Activated CD4-positive, alpha-beta T cell treated with anti-CD3 and anti-CD28 coated beads for 4 hours (primary cell): ENCODE data around the gene SETDB1.
A peak's percentile ranks its signal among the peaks of the same experiment; 100 is the strongest.

ENCODE experiments used
- DNase-seq, 2 donors: peaks; one replicate each; pipeline ENCODE4 v3.0.0-alpha.2; 2020

Gene SETDB1

DNA sequence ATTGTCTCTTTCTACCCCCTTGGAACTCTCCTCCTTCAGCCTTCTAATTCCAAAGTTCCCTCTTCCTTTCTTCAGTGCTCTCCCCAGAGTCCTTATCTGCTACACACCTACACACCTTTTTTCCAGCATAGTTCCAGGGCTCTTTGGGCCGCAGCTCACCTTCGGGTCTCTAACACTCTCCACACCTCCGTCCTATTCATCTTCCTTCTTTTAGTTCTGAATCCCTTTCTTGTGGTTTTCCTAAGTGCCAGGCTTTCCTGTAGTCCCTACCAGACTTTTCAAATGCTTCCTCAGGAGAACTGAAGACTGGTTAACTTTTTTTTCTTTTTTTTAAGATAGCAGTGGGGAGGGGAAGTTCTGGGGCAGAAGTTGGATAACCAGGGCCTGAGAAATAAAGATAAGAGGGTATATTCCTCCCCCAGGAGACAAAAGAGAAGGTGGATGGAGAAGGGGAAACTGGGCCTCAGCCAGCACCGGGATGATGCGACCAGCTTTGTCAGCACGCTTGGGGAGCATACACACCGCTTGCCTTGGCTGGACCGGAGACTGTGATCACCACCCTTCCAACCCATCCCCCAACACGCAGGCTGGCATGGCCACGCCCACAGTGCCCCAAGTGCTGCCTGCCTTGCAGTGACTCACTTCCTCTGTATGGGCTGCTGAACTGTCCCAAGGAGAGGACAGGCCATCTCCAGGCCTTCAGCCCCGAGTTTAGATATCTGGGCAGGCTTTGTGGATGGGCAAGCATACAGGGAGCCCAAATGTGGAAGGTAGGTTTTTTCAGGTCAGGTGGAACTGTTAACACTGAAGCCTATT is 50.9 kb downstream of the SETDB1 start:
- peak; percentile 65 to 72 for DNase-seq

DNA sequence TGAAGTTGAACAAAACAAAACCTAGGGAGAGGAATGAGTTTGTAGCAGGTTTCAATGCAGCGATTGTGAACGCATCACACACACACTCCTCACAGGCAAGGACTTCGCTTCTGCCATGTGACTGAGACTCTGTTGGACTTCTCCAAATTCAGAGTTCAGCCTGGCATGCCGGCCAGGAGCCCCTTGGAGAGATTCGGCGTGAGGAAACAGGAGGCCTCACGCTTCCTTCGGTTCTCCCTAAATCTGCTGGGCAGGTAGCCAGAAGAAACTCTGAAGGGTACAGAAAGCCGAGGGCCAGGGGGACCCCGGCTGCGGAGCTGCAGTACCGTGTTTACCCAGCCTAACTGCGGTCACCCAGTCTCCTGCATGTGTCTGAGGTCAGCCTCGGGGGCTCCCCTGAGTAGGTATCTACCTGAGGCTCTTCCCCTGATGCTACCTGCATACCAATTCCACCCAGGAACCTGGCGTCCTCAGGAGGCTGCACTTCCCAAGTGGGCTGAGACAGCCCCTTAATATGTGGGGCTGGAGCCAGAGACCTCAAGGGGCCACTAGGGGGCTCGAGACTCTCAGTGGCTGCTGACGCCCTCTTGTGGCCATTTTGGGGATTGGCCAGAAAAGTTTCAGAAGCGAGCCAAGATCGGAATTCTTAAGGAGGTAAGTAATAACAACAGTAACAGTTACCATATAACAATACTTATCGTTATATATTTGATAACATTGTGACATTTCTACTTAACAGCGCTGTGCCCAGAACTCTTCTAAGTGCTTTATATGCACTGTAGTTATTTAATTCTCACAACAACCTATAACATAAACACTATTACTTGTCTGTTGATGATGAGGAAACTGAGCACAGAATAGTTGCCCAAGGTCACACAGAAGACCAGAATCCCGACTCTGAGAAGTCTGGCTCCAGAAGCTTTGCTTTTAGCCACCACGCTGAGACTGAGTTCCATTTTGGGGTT is 53.2 kb downstream of the SETDB1 start:
- DNase-seq: peak; percentile 85 to 92

- no peak for DNase-seq
Observed at GRCh38 chr1:150981177-150981804, 55.1 kb downstream of the SETDB1 start.

DNA sequence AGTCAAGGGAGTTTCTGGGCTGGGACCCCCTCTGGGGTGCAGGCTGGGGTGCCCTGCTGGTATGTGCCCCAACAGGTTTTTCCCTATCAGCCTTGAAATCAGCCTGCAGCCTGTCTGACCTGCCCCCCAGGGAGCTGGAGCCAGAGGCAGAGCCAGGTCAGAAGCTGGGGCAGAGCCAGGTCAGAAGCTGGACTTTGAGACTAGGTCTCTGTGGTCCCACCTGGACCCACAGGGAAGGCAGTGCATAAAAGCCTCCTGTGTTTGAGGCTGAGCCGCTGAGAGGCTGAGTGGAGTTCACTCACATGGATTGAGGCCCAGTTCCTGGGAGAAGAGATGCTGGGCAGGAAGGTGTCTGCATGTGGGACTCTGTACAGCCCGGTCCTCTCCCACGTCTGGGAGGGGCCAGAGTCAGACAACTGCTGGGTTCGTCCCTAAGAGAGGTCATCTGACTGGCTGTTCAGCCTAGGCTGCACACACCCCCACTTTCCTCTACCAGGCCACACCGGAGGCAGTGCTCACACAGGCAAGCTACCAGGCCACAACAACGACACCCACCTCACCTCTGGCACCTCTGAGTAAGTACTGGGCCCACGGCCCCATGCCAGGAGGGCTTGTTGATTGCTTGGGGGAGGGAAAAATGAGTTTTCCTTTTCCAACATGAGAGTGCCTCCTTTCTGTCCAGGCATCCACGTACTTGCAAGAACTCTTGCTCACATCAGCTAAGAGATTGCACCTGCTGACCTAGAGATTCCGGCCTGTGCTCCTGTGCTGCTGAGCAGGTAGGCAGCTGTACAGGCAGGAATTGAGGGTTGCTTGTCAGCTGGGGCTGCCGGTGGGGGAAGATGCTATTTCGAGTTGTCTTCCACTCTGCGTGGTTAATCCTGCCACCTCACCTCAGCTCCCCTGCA is 55.9 kb downstream of the SETDB1 start, which contains the start of gene ANXA9:
TSS of gene ANXA9 (plus strand) at position 488 of the 908 bp plus-strand sequence. CDS start 814 bp downstream, outside the sequence.
- DNase-seq: no peak

DNA sequence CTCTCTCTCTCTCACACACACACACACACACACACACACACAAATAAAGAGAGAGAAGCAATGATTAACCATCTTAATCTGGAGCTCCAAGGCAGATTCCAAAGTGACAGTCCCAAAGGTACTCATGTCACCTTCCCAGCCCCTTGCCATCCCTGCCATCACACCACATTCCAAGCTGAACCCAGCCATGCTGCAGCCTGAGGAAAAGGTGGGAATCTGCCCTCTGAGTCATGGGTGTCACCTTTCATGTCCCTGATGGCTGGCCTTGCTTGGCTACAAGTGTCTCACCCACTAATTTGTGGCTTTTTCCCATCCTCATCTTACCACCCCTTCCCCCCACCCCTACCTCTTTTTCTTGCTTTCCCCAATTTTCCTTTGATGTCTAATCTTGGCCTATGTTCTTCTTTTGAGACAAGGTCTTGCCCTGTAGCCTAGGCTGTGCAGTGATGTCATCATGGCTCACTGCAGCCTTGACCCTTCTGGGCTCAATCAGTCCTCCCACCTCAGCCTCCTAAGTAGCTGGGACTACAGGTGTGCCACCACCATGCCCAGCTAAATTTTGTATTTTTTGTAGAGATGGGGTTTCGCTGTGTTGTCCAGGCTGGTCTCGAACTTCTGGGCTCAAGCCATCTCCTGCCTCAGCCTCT is 59.1 kb downstream of the SETDB1 start:
- no peak for DNase-seq

GRCh38 chr1:150987924-150988323 is 61.8 kb downstream of the SETDB1 start:
- DNase-seq: no peak

DNA sequence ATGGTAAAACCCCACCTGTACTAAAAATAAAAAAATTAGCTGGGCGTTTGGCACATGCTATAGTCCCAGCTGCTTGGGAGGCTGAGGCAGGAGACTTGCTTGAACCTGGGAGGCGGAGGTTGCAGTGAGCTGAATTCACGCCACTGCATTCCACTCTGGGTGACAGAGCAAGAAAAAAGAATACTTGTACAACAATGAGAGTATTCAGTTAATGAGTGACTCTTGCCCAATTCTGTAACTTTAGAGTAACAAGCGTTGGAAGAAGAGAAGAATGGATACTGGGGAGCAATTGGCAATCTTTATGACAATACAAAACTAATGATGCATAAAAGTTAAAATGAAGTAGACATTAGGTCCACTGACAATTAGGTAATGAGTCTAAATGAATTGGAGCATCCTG is 66.5 kb downstream of the SETDB1 start:
- no peak for DNase-seq

DNA sequence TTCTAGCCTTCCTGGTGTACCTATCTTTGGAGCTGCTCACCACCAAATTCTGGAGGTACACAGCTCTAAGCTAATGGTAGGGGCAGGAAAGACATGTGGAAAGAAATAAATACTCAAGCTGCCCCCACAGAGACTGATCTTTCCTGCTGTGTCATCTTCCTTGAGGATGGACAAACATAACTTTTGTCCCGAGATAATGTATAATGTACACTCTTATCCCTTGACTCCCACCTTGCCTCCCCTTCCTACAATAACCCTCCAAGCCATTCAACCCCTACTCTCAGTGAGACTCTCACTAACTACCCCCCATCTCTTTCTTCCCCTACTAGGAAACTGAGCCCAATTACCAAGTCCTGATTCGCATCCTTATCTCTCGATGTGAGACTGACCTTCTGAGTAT is 68.1 kb downstream of the SETDB1 start:
- no peak for DNase-seq

DNA sequence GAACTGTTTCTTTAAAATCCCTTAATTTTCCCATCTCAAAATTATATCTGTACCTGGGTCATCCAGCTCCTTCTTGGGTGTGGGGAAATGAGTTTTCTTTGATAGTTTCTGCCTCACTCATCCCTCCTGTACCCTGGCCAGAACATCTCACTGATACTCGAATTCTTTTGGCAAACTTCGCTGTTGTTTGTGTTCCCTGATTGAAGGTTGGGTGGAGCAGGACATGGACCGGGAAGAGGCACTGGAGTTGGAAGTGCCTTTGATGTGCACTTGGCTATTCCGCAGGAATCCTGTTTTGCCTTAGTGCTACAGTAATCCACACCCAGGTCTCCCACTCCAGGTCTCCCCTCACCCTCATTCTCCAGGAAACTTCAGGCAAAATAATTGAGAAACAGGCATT is 69.3 kb downstream of the SETDB1 start:
- no peak for DNase-seq

DNA sequence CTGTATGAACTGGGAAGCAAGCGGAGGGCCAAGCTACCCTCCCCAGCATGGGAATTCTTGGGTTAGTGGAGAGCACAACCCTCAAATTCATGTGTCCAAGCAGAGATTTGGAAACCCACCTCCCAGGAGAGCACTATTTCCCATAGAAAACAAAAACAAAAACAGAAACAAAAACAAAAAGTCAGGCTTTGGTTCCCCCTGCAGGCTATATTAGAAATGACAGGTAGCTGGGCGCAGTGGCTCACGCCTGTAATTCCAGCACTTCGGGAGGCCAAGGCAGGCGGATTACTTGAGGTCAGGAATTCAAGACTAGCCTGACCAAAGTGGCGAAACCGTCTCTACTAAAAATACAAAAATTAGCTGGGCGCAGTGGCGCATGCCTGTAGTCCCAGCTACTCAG is 69.7 kb downstream of the SETDB1 start:
- DNase-seq: peak in 1 of 2 donors; percentile 33

DNA sequence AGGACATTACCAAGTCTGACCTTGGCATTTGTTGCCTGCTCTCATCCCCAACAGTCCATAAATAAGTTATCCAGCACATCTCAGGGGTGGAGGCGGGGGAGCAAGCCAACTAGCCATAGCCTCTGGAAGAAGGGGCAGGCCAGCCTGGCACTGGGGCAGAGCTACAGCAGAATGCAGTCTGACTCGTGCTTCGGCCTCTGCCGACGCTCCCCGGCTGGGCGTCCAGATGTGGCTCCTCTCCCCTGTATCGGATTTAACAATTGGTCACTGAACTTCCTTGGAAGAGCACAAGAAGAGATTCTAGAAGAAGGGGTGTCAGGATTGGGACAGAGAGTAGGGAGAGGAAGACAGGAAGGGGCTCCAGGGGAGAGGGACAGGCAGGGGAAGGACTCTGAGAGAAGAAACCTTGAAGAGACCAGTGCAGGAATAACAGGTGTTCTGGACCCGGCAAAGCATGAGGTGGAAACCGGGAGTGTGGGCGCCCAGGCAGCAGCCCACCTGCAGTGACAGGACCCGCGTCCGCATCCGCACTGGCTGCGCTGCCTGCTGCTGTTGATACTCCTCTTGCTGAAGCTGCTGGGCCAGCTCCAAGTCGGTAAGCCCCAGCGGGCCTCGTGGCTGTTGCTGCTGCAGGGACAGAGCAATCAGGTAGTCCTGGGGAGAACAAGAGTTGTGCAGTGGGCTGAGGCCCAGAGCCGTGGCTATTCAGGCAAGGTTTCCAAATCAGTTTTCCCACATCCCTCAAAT is 71.1 kb downstream of the SETDB1 start:
- DNase-seq: no peak

DNA sequence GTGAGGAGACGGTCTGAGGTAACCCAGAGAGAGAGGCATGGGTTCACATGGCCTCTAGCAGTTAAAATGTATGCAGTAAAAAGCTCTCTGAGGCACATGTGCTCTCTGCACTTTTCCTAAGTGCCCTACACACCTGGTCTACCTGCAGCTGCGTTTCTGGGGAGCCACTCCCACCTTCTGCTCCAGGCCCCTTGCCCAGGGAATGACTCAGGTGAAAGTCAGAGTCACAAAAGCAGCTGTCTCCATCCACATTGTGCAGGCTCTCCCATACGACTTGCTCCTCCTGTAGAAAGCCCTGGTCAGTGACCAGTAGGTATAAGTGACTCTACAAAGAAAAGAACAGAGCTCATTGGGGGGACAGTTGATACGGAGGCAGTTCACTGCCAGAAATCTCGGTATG is 71.8 kb downstream of the SETDB1 start:
- no peak for DNase-seq

GRCh38 chr1:150999051-150999674 is 73.0 kb downstream of the SETDB1 start:
- DNase-seq: no peak

DNA sequence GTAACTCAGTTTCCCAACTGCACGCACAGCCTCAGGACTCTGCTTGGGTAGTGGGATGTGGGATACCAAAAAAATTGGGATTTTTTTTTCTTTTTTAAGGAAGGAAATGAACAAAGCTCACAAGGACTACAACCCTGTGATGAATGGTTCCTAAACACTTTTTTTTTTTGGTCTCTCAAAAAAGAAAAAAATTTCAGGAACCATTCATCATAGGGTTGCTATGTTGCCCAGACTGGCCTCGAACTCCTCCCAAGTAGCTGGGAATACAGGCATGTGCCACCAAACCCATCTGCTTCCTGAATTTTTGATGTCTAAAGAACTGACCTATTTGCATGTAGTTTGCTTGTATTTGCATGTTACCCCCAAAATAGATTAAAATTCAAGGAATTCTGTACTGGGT is 73.8 kb downstream of the SETDB1 start:
- DNase-seq: no peak

- DNase-seq: no peak
Observed at GRCh38 chr1:151000408-151000807, 74.2 kb downstream of the SETDB1 start.

- DNase-seq: no peak
Observed at GRCh38 chr1:151001602-151002001, 75.4 kb downstream of the SETDB1 start.

GRCh38 chr1:151002051-151002450 is 75.9 kb downstream of the SETDB1 start:
- no peak for DNase-seq

- no peak for DNase-seq
Observed at GRCh38 chr1:151002611-151003010, 76.4 kb downstream of the SETDB1 start.

DNA sequence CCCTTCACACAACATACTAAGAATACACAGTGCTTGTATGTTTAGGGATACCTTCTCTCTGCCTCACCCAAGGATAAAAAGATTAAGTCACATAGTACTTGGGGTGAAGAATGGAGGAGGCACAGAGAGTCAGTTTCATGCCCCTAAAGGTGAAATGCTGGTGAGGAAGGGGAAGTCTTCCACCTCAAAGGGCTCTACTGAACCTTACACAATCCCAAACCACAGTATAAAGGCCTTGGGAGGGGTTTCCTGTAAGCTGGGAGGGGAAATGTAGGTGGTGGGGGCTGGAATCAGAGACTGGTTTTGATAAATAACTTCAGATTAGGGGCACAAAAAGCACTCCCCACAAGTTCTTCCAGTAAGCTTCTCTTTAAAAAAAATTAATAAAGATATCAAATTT is 77.0 kb downstream of the SETDB1 start:
- no peak for DNase-seq

- DNase-seq: no peak
Observed at GRCh38 chr1:151005729-151006319, 79.7 kb downstream of the SETDB1 start.
